Stimulated activated CD4-positive, alpha-beta T cell treated with anti-CD3 and anti-CD28 coated beads, Interleukin-4, amount 100 ng/mL, for 1 hour (primary cell): Measurements from ENCODE around the gene ZNF74.

Experiments used
- DNase-seq: peaks from one replicate; pipeline ENCODE4 v3.0.0-alpha.2; 2020

The ZNF74 gene

GRCh38 chr22:20434264-20434751 is 40.4 kb downstream of the ZNF74 start:
- DNase-seq: no peak

GRCh38 chr22:20434773-20435172 is 40.8 kb downstream of the ZNF74 start:
- no peak for DNase-seq

- DNase-seq: no peak
These were observed 41.7 kb downstream of the ZNF74 start for GRCh38 chr22:20435436-20436306.

- no peak for DNase-seq
These were observed 42.4 kb downstream of the ZNF74 start for GRCh38 chr22:20436307-20436767.

- DNase-seq: peak; percentile 35
These were observed 43.0 kb downstream of the ZNF74 start for GRCh38 chr22:20436768-20437612.

- DNase-seq: no peak
These were observed 43.9 kb downstream of the ZNF74 start, which contains the start of gene SCARF2 for GRCh38 chr22:20437613-20438426. Gene SCARF2 (minus strand): TSS chr22:20437825. CDS start chr22:20437754, 71 bp downstream.

- DNase-seq: no peak
These were observed 44.4 kb downstream of the ZNF74 start for GRCh38 chr22:20438427-20438677.

GRCh38 chr22:20438678-20439492 is 44.9 kb downstream of the ZNF74 start:
- no peak for DNase-seq

GRCh38 chr22:20439556-20439927 is 45.6 kb downstream of the ZNF74 start:
- DNase-seq: no peak

GRCh38 chr22:20439928-20440575 is 46.1 kb downstream of the ZNF74 start:
- no peak for DNase-seq

GRCh38 chr22:20440637-20441591 is 47.0 kb downstream of the ZNF74 start:
- no peak for DNase-seq

- no peak for DNase-seq
These were observed 47.9 kb downstream of the ZNF74 start for GRCh38 chr22:20441631-20442484.

- no peak for DNase-seq
These were observed 48.7 kb downstream of the ZNF74 start for GRCh38 chr22:20442485-20443284.

- no peak for DNase-seq
These were observed 50.4 kb downstream of the ZNF74 start for GRCh38 chr22:20444325-20444724.

GRCh38 chr22:20446383-20446970 is 52.5 kb downstream of the ZNF74 start:
- DNase-seq: no peak

GRCh38 chr22:20448630-20449029 is 54.7 kb downstream of the ZNF74 start:
- no peak for DNase-seq

- DNase-seq: no peak
These were observed 56.0 kb downstream of the ZNF74 start for GRCh38 chr22:20449819-20450550.
